ENCODE data around the gene ADGRG6.

GRCh38 chr6:142361345-142361744 is 59.5 kb downstream of the ADGRG6 start:
- TF ChIP-seq, protein P1, sequence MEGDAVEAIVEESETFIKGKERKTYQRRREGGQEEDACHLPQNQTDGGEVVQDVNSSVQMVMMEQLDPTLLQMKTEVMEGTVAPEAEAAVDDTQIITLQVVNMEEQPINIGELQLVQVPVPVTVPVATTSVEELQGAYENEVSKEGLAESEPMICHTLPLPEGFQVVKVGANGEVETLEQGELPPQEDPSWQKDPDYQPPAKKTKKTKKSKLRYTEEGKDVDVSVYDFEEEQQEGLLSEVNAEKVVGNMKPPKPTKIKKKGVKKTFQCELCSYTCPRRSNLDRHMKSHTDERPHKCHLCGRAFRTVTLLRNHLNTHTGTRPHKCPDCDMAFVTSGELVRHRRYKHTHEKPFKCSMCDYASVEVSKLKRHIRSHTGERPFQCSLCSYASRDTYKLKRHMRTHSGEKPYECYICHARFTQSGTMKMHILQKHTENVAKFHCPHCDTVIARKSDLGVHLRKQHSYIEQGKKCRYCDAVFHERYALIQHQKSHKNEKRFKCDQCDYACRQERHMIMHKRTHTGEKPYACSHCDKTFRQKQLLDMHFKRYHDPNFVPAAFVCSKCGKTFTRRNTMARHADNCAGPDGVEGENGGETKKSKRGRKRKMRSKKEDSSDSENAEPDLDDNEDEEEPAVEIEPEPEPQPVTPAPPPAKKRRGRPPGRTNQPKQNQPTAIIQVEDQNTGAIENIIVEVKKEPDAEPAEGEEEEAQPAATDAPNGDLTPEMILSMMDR (IDR thresholded peaks at IDR 0.05; ENCODE audit: low read depth, low read length, missing input control) = no peak
- no peak for TF ChIP-seq YY1 (IDR thresholded peaks at IDR 0.05)
- TF ChIP-seq, protein P2, sequence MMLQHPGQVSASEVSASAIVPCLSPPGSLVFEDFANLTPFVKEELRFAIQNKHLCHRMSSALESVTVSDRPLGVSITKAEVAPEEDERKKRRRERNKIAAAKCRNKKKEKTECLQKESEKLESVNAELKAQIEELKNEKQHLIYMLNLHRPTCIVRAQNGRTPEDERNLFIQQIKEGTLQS (IDR thresholded peaks at IDR 0.05) = no peak
- TF ChIP-seq SP1 (IDR thresholded peaks at IDR 0.05) = no peak
- TF ChIP-seq, protein P3, sequence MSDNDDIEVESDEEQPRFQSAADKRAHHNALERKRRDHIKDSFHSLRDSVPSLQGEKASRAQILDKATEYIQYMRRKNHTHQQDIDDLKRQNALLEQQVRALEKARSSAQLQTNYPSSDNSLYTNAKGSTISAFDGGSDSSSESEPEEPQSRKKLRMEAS (IDR thresholded peaks at IDR 0.05) = no peak
- TF ChIP-seq GABPA (IDR thresholded peaks at IDR 0.05 in 1 of 2, conservative IDR thresholded peaks at IDR 0.05 in 1 of 2) = no peak
- TF ChIP-seq RXRA (IDR thresholded peaks at IDR 0.05) = no peak
- TF ChIP-seq, protein P4, sequence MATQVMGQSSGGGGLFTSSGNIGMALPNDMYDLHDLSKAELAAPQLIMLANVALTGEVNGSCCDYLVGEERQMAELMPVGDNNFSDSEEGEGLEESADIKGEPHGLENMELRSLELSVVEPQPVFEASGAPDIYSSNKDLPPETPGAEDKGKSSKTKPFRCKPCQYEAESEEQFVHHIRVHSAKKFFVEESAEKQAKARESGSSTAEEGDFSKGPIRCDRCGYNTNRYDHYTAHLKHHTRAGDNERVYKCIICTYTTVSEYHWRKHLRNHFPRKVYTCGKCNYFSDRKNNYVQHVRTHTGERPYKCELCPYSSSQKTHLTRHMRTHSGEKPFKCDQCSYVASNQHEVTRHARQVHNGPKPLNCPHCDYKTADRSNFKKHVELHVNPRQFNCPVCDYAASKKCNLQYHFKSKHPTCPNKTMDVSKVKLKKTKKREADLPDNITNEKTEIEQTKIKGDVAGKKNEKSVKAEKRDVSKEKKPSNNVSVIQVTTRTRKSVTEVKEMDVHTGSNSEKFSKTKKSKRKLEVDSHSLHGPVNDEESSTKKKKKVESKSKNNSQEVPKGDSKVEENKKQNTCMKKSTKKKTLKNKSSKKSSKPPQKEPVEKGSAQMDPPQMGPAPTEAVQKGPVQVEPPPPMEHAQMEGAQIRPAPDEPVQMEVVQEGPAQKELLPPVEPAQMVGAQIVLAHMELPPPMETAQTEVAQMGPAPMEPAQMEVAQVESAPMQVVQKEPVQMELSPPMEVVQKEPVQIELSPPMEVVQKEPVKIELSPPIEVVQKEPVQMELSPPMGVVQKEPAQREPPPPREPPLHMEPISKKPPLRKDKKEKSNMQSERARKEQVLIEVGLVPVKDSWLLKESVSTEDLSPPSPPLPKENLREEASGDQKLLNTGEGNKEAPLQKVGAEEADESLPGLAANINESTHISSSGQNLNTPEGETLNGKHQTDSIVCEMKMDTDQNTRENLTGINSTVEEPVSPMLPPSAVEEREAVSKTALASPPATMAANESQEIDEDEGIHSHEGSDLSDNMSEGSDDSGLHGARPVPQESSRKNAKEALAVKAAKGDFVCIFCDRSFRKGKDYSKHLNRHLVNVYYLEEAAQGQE (IDR thresholded peaks at IDR 0.05) = no peak
- no peak for TF ChIP-seq FOXA1 (IDR thresholded peaks at IDR 0.05)
- TF ChIP-seq TAF1 (conservative IDR thresholded peaks at IDR 0.05) = no peak
- no peak for TF ChIP-seq RAD21 (IDR thresholded peaks at IDR 0.05)
- no peak for TF ChIP-seq EGR1 (IDR thresholded peaks at IDR 0.05; ENCODE audit: low read depth in 2 of 2)
- no peak for TF ChIP-seq JUND (IDR thresholded peaks at IDR 0.05)
- TF ChIP-seq, protein P5, sequence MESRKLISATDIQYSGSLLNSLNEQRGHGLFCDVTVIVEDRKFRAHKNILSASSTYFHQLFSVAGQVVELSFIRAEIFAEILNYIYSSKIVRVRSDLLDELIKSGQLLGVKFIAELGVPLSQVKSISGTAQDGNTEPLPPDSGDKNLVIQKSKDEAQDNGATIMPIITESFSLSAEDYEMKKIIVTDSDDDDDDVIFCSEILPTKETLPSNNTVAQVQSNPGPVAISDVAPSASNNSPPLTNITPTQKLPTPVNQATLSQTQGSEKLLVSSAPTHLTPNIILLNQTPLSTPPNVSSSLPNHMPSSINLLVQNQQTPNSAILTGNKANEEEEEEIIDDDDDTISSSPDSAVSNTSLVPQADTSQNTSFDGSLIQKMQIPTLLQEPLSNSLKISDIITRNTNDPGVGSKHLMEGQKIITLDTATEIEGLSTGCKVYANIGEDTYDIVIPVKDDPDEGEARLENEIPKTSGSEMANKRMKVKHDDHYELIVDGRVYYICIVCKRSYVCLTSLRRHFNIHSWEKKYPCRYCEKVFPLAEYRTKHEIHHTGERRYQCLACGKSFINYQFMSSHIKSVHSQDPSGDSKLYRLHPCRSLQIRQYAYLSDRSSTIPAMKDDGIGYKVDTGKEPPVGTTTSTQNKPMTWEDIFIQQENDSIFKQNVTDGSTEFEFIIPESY (IDR thresholded peaks at IDR 0.05) = no peak

All from liver (tissue), 3 donors.